ENCODE data around the gene RPL9. TPM values are rescaled to one million over a fixed set of nuclear protein-coding genes. Genes with fewer than 3 reads are reported as not detected.
A peak's percentile ranks its signal among the peaks of the same experiment; 100 is the strongest.

Gene RPL9
- total and polyA plus RNA-seq, 4 donors, result 963 to 3,293 (median 2,175) TPM

GRCh38 chr4:39407584-39407885 is 51.2 kb downstream of the RPL9 start:
- no peak overlapping the region for H3K27ac ChIP-seq (ENCODE audit: low read depth in 1 of 2, low read length in 1 of 2)
- H3K4me1 ChIP-seq (ENCODE audit: control insufficient read depth in 5 of 5, insufficient read depth in 5 of 5, low read length in 5 of 5), result peaks cover 0 to 9% (median 2%) of the 10 kb centered on the region in 5 donors
- DNase-seq (no peak), ATAC-seq (ENCODE audit: insufficient read depth, low FRiP score) (no peak)
- no peak overlapping the region for H3K4me3 ChIP-seq
- 78 to 89% methylated on average over 1 of the region's 1 CpG for WGBS, 2 donors
- H3K9me3 ChIP-seq (ENCODE audit: control insufficient read depth in 4 of 4, insufficient read depth in 3 of 4, low read length in 3 of 4), result no peaks in the 10 kb centered on the region
- no peak for TF ChIP-seq CTCF (IDR thresholded peaks at IDR 0.05; ENCODE audit: control extremely low read depth, extremely low read depth)
- H3K27me3 ChIP-seq (ENCODE audit: control insufficient read depth in 3 of 3, insufficient read depth in 3 of 3, low read length in 2 of 3), result no peaks in the 10 kb centered on the region
- H3K9ac ChIP-seq (ENCODE audit: insufficient read depth in 1 of 2, low read length in 2 of 2), result no peak overlapping the region
- H3K36me3 ChIP-seq (ENCODE audit: control insufficient read depth in 4 of 4, insufficient read depth in 4 of 4, low read length in 4 of 4), result no peaks in the 10 kb centered on the region

GRCh38 chr4:39406763-39407583 is 51.7 kb downstream of the RPL9 start, which contains the start of gene KLB:
Gene KLB (plus strand): TSS chr4:39406930. CDS start chr4:39406950, 20 bp downstream.
- Histone ChIP-seq H3K4me1 (ENCODE audit: control insufficient read depth in 5 of 5, insufficient read depth in 5 of 5, low read length in 5 of 5) (peaks cover 0 to 9% (median 2%) of the 10 kb centered on the region in 5 donors), H3K27me3 (ENCODE audit: control insufficient read depth in 3 of 3, insufficient read depth in 3 of 3, low read length in 2 of 3) (no peaks in the 10 kb centered on the region), H3K4me3 (no peak within 1 kb of the TSS), H3K36me3 (ENCODE audit: control insufficient read depth in 4 of 4, insufficient read depth in 4 of 4, low read length in 4 of 4) (no peaks in the 10 kb centered on the region), H3K27ac (ENCODE audit: low read depth in 1 of 2, low read length in 1 of 2) (no peak within 1 kb of the TSS), H3K9ac (ENCODE audit: insufficient read depth in 1 of 2, low read length in 2 of 2) (no peak within 1 kb of the TSS), H3K9me3 (ENCODE audit: control insufficient read depth in 4 of 4, insufficient read depth in 3 of 4, low read length in 3 of 4) (no peaks in the 10 kb centered on the region)
- TF ChIP-seq CTCF (IDR thresholded peaks at IDR 0.05; ENCODE audit: control extremely low read depth, extremely low read depth), result no peak
- ATAC-seq (ENCODE audit: insufficient read depth, low FRiP score), result no peak
- 64 to 78% methylated on average over 12 of the region's 12 CpGs for WGBS, 2 donors
- peak in 1 of 3 donors; percentile 33 for DNase-seq

Small RNAs within 50 kb of the gene (small RNA-seq; reads per million reads assigned to genes)
- gene MIR5591 (ENCODE audit: low replicate concordance) (not detected), gene RF00019 (ENCODE audit: low replicate concordance) (not detected)

Other genes with a start within 250 kb of the RPL9 start
- gene RFC1, start 92.6 kb downstream of the RPL9 start, total RNA-seq, result 10 to 100 TPM; 37.1 to 75.3 TPM
- gene RFC1, start 92.6 kb downstream of the RPL9 start, polyA plus RNA-seq, result 10 to 100 TPM; 11.0 to 14.7 TPM
- under 1 TPM; 0.51 to 0.80 TPM for gene KLB, start 52.0 kb downstream of the RPL9 start, total RNA-seq
- under 1 TPM; 0.06 to 0.26 TPM for gene KLB, start 52.0 kb downstream of the RPL9 start, polyA plus RNA-seq
- gene LIAS, start 134 bp upstream of the RPL9 start, total RNA-seq, result 10 to 100 TPM in 1 of 2 donors, 1 to 10 TPM in 1; 9.8 to 26.7 TPM
- 10 to 100 TPM in 1 of 2 donors, 1 to 10 TPM in 1; 8.6 to 15.3 TPM for gene LIAS, start 134 bp upstream of the RPL9 start, polyA plus RNA-seq
- gene UGDH, start 68.5 kb upstream of the RPL9 start, total RNA-seq, result 10 to 100 TPM; 51.6 to 69.1 TPM
- 10 to 100 TPM; 13.4 to 21.5 TPM for gene UGDH, start 68.5 kb upstream of the RPL9 start, polyA plus RNA-seq
- gene SMIM14, start 179.9 kb upstream of the RPL9 start, total RNA-seq, result 10 to 100 TPM; 42.8 to 52.1 TPM
- 10 to 100 TPM; 23.4 to 24.6 TPM for gene SMIM14, start 179.9 kb upstream of the RPL9 start, polyA plus RNA-seq
- 10 to 100 TPM; 35.2 to 54.6 TPM for gene UBE2K, start 239.2 kb upstream of the RPL9 start, total RNA-seq
- 10 to 100 TPM; 32.1 to 34.8 TPM for gene UBE2K, start 239.2 kb upstream of the RPL9 start, polyA plus RNA-seq

Measured in lung (tissue), 13 donors.